Osteocyte (in vitro differentiated cells): ENCODE measurements around the gene PDE4B. TPM values are rescaled to one million over a fixed set of nuclear protein-coding genes. Genes with fewer than 3 reads are reported as not detected.

Experiments used
- DNase-seq: peaks from one replicate; pipeline ENCODE4 v3.0.0; 2021; ENCODE audit warnings: mixed read lengths; ENCODE audit not compliant: unreplicated experiment; ENCODE audit errors: extremely low spot score
- H3K27ac Mint-ChIP-seq: one replicate; pipeline ENCODE4 v1.8.0; 2021; ENCODE audit warnings: mild to moderate bottlenecking, mixed read lengths; ENCODE audit not compliant: unreplicated experiment
- H3K27me3 Mint-ChIP-seq: one replicate; pipeline ENCODE4 v1.8.0; 2021; ENCODE audit warnings: mixed read lengths; ENCODE audit not compliant: unreplicated experiment
- H3K36me3 Mint-ChIP-seq: one replicate; pipeline ENCODE4 v1.8.0; 2021; ENCODE audit warnings: mixed read lengths; ENCODE audit not compliant: unreplicated experiment
- H3K4me1 Mint-ChIP-seq: one replicate; pipeline ENCODE4 v1.8.0; 2021; ENCODE audit warnings: mixed read lengths; ENCODE audit not compliant: unreplicated experiment
- H3K4me3 Mint-ChIP-seq: one replicate; pipeline ENCODE4 v1.8.0; 2021; ENCODE audit warnings: mild to moderate bottlenecking, moderate library complexity, mixed read lengths; ENCODE audit not compliant: unreplicated experiment
- H3K9me3 Mint-ChIP-seq: one replicate; pipeline ENCODE4 v1.8.0; 2021; ENCODE audit warnings: mixed read lengths; ENCODE audit not compliant: unreplicated experiment
- CTCF ChIP-seq: fragments of 200-600 bp; sonication (generic); IDR thresholded peaks from 2 replicates; pipeline ENCODE4 v1.5.0; 2021; ENCODE audit warnings: antibody characterized with exemption, mild to moderate bottlenecking, moderate library complexity
- total RNA-seq: library from RNA; stranded (reverse); gene quantifications from 2 replicates; pipeline ENCODE4 v1.2.1, GENCODE V29; 2021

The PDE4B gene
- total RNA-seq, 1 donor from 2014 or later: 53.1 TPM

- H3K4me3 Mint-ChIP-seq: no peak overlapping the region
- H3K27me3 Mint-ChIP-seq: no peaks in the 10 kb centered on the region
- no peaks in the 10 kb centered on the region for H3K9me3 Mint-ChIP-seq
- no peak overlapping the region for H3K27ac Mint-ChIP-seq
- TF ChIP-seq CTCF: peak; percentile 80
- DNase-seq: no peak
- H3K4me1 Mint-ChIP-seq: peaks cover 23% of the 10 kb centered on the region
- H3K36me3 Mint-ChIP-seq: no peaks in the 10 kb centered on the region
Measured at GRCh38 chr1:65958561-65959350, 166.1 kb downstream of the PDE4B start.

GRCh38 chr1:65959896-65960567 is 167.3 kb downstream of the PDE4B start:
- H3K36me3 Mint-ChIP-seq: no peaks in the 10 kb centered on the region
- H3K27ac Mint-ChIP-seq: peak overlapping the region; percentile 13
- peaks cover 2% of the 10 kb centered on the region for H3K27me3 Mint-ChIP-seq
- H3K9me3 Mint-ChIP-seq: no peaks in the 10 kb centered on the region
- peaks cover 19% of the 10 kb centered on the region for H3K4me1 Mint-ChIP-seq
- TF ChIP-seq CTCF: no peak
- no peak for DNase-seq
- H3K4me3 Mint-ChIP-seq: no peak overlapping the region

- Mint-ChIP-seq H3K4me3 (no peak overlapping the region), H3K36me3 (no peaks in the 10 kb centered on the region), H3K27ac (no peak overlapping the region), H3K4me1 (peaks cover 8% of the 10 kb centered on the region), H3K27me3 (peaks cover 2% of the 10 kb centered on the region), H3K9me3 (no peaks in the 10 kb centered on the region)
- DNase-seq: no peak
- TF ChIP-seq CTCF: no peak
Measured at GRCh38 chr1:65963156-65963888, 170.6 kb downstream of the PDE4B start.

- no peaks in the 10 kb centered on the region for H3K36me3 Mint-ChIP-seq
- H3K27ac Mint-ChIP-seq: no peak overlapping the region
- H3K9me3 Mint-ChIP-seq: no peaks in the 10 kb centered on the region
- H3K27me3 Mint-ChIP-seq: peaks cover 2% of the 10 kb centered on the region
- TF ChIP-seq CTCF: no peak
- H3K4me1 Mint-ChIP-seq: peaks cover 8% of the 10 kb centered on the region
- no peak overlapping the region for H3K4me3 Mint-ChIP-seq
- no peak for DNase-seq
Measured at GRCh38 chr1:65964123-65964522, 171.4 kb downstream of the PDE4B start.
